GM23338 (cell line): ENCODE data around the gene IFT43.

Experiments used
- EZH2phosphoT487 ChIP-seq: fragments of 200-600 bp; sonication (generic); IDR thresholded peaks from one replicate; pipeline ENCODE4 v1.8.1; 2018; ENCODE audit warnings: antibody characterized with exemption; ENCODE audit not compliant: unreplicated experiment
- POLR2AphosphoS5 ChIP-seq: IDR thresholded peaks from 2 replicates; pipeline ENCODE4 v1.6.1; 2016; ENCODE audit warnings: antibody characterized with exemption, low read depth
- STAT1 ChIP-seq: IDR thresholded peaks from one replicate; pipeline ENCODE4 v1.6.1; 2016; ENCODE audit warnings: antibody characterized with exemption; ENCODE audit not compliant: unreplicated experiment
- TF ChIP-seq, protein P1 (sequence below), 2 experiments: fragments of 200-600 bp in 1 of 2; sonication (generic) in 1 of 2; conservative IDR thresholded peaks; 2 replicates each; pipeline versions ENCODE4 v1.5.1 to v1.6.1; 2016 to 2017; ENCODE audit warnings: antibody characterized with exemption in 2 of 2, low read depth in 2 of 2, mild to moderate bottlenecking in 2 of 2, moderate library complexity in 1 of 2

DNA sequence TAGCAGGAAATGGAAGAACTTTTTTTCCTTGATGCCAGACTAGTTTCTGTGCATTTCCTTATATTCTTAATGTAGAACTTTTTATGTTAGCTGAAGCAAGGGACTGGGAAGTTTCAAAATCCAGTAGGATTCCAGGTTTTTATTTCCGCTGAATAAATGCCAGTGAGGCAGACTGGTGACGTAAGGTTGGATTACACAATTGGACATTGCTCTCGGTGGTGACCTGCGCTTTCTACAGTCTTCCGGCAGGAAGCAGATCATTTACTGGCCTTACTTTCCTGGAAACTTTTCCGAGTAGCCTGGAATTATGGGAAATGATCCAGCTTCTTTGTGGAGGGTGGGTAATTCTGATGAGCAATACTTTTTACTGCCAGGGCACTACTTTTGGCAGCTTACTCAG, 3.6 kb downstream of the IFT43 start:
- no peak for TF ChIP-seq POLR2AphosphoS5
- TF ChIP-seq, protein P1, sequence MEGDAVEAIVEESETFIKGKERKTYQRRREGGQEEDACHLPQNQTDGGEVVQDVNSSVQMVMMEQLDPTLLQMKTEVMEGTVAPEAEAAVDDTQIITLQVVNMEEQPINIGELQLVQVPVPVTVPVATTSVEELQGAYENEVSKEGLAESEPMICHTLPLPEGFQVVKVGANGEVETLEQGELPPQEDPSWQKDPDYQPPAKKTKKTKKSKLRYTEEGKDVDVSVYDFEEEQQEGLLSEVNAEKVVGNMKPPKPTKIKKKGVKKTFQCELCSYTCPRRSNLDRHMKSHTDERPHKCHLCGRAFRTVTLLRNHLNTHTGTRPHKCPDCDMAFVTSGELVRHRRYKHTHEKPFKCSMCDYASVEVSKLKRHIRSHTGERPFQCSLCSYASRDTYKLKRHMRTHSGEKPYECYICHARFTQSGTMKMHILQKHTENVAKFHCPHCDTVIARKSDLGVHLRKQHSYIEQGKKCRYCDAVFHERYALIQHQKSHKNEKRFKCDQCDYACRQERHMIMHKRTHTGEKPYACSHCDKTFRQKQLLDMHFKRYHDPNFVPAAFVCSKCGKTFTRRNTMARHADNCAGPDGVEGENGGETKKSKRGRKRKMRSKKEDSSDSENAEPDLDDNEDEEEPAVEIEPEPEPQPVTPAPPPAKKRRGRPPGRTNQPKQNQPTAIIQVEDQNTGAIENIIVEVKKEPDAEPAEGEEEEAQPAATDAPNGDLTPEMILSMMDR (conservative IDR thresholded peaks at IDR 0.05; ENCODE audit: low read depth in 2 of 2), result no peak
- TF ChIP-seq STAT1, result no peak
- TF ChIP-seq EZH2phosphoT487, result no peak
